Tibial nerve (tissue), 3 donors: ENCODE results near the gene HLA-C.

Experiments
- CTCF ChIP-seq, 5 experiments: fragments of 200-600 bp in 3 of 5; fragments of 450-650 bp in 2 of 5; sonication (generic) in 3 of 5; IDR thresholded peaks; one replicate each; pipeline ENCODE4 v1.5.1; 2016 to 2019; ENCODE audit warnings: antibody characterized with exemption in 5 of 5, mild to moderate bottlenecking in 3 of 5, moderate library complexity in 2 of 5
- POLR2A ChIP-seq, 2 donors: fragments of 450-650 bp; IDR thresholded peaks; one replicate each; pipeline ENCODE4 v1.6.1; 2017; ENCODE audit warnings: antibody characterized with exemption in 2 of 2, mild to moderate bottlenecking in 2 of 2, moderate library complexity in 2 of 2

- TF ChIP-seq CTCF (IDR thresholded peaks at IDR 0.05) (no peak), POLR2A (IDR thresholded peaks at IDR 0.05) (no peak)
Observed at GRCh38 chr6:31247813-31248212, 24.1 kb downstream of the HLA-C start.
